Endothelial cell of umbilical vein (primary cell): ENCODE results near the gene SPATA31D3.
"Not testable (repeated sequence)": the region's sequence is repeated elsewhere in the genome, so short reads cannot be mapped to it uniquely, and the experiment has no call there.

Source experiments
- CTCF ChIP-seq, 2 donors: IDR thresholded peaks; 1 replicate in 1 of 2; 2 replicates in 1 of 2; pipeline ENCODE4 v1.5.1; 2011; ENCODE audit warnings: low read length in 2 of 2, mild to moderate bottlenecking in 2 of 2, moderate library complexity in 2 of 2, control low read depth in 1 of 2, inconsistent platforms in 1 of 2, low read depth in 1 of 2; ENCODE audit not compliant: insufficient read depth in 1 of 2; ENCODE audit errors: extremely low read depth in 1 of 2
- EZH2 ChIP-seq: IDR thresholded peaks from 2 replicates; pipeline ENCODE4 v1.6.1; 2012; ENCODE audit warnings: borderline replicate concordance, low read depth, mild to moderate bottlenecking, moderate library complexity, low read length, inconsistent platforms; ENCODE audit not compliant: severe bottlenecking
- FOS ChIP-seq: IDR thresholded peaks from 2 replicates; pipeline ENCODE4 v1.6.1; 2011; ENCODE audit warnings: mild to moderate bottlenecking, low read length, moderate library complexity, borderline replicate concordance; ENCODE audit not compliant: insufficient read depth
- GATA2 ChIP-seq: IDR thresholded peaks from 2 replicates; pipeline ENCODE4 v1.7.0; 2011; ENCODE audit warnings: low read depth, mild to moderate bottlenecking, moderate library complexity, mixed read lengths, low read length; ENCODE audit not compliant: insufficient read length, insufficient read depth
- JUN ChIP-seq: IDR thresholded peaks from 2 replicates; pipeline ENCODE4 v1.6.1; 2011; ENCODE audit warnings: borderline replicate concordance, low read depth; ENCODE audit not compliant: insufficient read length, insufficient read depth
- MAX ChIP-seq: IDR thresholded peaks from 2 replicates; pipeline ENCODE4 v1.6.1; 2011; ENCODE audit not compliant: insufficient read depth, insufficient read length
- MYC ChIP-seq: IDR thresholded peaks from one replicate; pipeline ENCODE4 v1.6.1; 2011; ENCODE audit warnings: mild to moderate bottlenecking, low read depth, low read length
- POLR2A ChIP-seq: IDR thresholded peaks from 2 replicates; pipeline ENCODE4 v1.6.1; 2012; ENCODE audit warnings: low read depth, mild to moderate bottlenecking, control low read depth, low read length
- POLR2AphosphoS5 ChIP-seq: IDR thresholded peaks from 2 replicates; pipeline ENCODE4 v1.6.1; 2012; ENCODE audit warnings: low read depth, mild to moderate bottlenecking, control low read depth, low read length, moderate library complexity; ENCODE audit not compliant: insufficient read depth

- TF ChIP-seq JUN; POLR2AphosphoS5; MYC; MAX; CTCF (IDR thresholded peaks at IDR 0.05; ENCODE audit: extremely low read depth in 1 of 2, insufficient read depth in 1 of 2, low read depth in 1 of 2, low read length in 2 of 2); POLR2A; EZH2; FOS; GATA2: not testable (repeated sequence)
These were observed 13.2 kb upstream of the SPATA31D3 start for GRCh38 chr9:81930147-81930546.
